Coronary artery (tissue), 2 donors: ENCODE data around the gene DHRSX.

Experiments
- DNase-seq: peaks from one replicate; pipeline ENCODE4 v3.0.0-alpha.2; 2017; ENCODE audit warnings: low spot score
- H3K27ac ChIP-seq, 2 donors: fragments of 200-600 bp; sonication (generic); one replicate each; pipeline ENCODE4 v1.5.1; 2016 to 2019
- H3K4me3 ChIP-seq: fragments of 200-600 bp; sonication (generic); 2 replicates; pipeline ENCODE4 v1.5.1; 2016; ENCODE audit warnings: mild to moderate bottlenecking, moderate library complexity
- TF ChIP-seq, protein P1 (sequence below): fragments of 200-600 bp; sonication (generic); IDR thresholded peaks from one replicate; pipeline ENCODE4 v1.5.1; 2019; ENCODE audit warnings: antibody characterized with exemption

Gene DHRSX

GRCh38 chrX:2183193-2183725 lies 317.5 kb downstream of the DHRSX start:
- TF ChIP-seq, protein P1, sequence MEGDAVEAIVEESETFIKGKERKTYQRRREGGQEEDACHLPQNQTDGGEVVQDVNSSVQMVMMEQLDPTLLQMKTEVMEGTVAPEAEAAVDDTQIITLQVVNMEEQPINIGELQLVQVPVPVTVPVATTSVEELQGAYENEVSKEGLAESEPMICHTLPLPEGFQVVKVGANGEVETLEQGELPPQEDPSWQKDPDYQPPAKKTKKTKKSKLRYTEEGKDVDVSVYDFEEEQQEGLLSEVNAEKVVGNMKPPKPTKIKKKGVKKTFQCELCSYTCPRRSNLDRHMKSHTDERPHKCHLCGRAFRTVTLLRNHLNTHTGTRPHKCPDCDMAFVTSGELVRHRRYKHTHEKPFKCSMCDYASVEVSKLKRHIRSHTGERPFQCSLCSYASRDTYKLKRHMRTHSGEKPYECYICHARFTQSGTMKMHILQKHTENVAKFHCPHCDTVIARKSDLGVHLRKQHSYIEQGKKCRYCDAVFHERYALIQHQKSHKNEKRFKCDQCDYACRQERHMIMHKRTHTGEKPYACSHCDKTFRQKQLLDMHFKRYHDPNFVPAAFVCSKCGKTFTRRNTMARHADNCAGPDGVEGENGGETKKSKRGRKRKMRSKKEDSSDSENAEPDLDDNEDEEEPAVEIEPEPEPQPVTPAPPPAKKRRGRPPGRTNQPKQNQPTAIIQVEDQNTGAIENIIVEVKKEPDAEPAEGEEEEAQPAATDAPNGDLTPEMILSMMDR = no peak
- no peak for DNase-seq
- H3K27ac ChIP-seq = no peak overlapping the region
- H3K4me3 ChIP-seq = no peak overlapping the region

- no peak overlapping the region for H3K4me3 ChIP-seq
- no peak for DNase-seq
- TF ChIP-seq, protein P1 = no peak
- H3K27ac ChIP-seq = no peak overlapping the region
These were observed 323.2 kb downstream of the DHRSX start for GRCh38 chrX:2177541-2177940.

DNA sequence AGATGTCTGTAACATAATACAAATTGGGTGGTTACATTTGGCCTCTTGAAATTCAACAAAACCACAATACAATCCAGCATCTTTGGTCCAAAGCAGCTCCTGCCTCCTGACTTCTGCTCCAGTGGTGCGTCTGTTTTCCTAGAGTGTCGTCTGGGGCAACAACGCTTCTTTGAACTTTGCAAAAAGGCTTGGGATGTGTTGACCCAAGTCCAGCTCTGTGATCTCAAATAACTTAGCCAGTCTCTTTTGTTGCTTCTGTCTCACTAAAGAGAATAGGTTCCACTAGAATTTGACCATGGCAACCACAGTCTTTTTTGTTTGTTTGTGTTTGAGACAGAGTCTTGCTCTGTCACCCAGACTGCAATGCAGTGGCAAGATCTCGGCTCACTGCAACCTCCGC lies 324.0 kb downstream of the DHRSX start:
- Histone ChIP-seq H3K27ac (no peak overlapping the region), H3K4me3 (no peak overlapping the region)
- TF ChIP-seq, protein P1 = no peak
- DNase-seq = no peak

- Histone ChIP-seq H3K4me3 (no peak overlapping the region), H3K27ac (no peak overlapping the region)
- no peak for DNase-seq
- TF ChIP-seq, protein P1 = no peak
These were observed 324.5 kb downstream of the DHRSX start for GRCh38 chrX:2176274-2176673.

DNA sequence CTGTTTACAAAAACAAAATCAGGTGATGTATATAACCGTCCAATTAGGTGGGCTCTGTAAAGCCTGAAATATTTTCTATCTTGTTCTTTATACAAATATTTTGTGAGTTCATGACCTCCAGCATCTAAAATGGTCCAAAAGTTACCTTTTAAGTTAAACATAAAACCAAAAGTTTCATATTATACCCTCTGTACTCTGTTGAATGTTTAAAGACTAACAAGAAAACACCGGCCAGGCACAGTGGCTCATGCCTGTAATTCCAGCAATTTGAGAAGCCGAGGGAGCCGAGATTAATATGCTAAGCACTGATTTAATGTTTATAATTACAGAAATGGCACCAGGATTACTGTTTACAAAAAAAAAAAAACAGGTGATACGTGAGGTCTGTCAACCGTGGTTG lies 328.4 kb downstream of the DHRSX start:
- TF ChIP-seq, protein P1 = no peak

More for the DNA sequence above, 328.4 kb downstream of the DHRSX start:
- no peak overlapping the region for H3K4me3 ChIP-seq
- no peak overlapping the region for H3K27ac ChIP-seq
- DNase-seq = no peak
